Measurements from ENCODE around the gene STAT3. TPM values are rescaled to one million over a fixed set of nuclear protein-coding genes. Genes with fewer than 3 reads are reported as not detected.

The STAT3 gene
- polyA plus RNA-seq, 2 of the 4 experiments (the other 2 are of a cell fraction), result 72.8 to 97.8 TPM

GRCh38 chr17:42338427-42338985, 49.7 kb downstream of the STAT3 start:
- ATAC-seq (no peak), DNase-seq (ENCODE audit: low read depth in 1 of 2, low spot score in 1 of 2) (no peak), FAIRE-seq (no peak)
- Histone ChIP-seq H3K4me1 (peaks cover 21% of the 10 kb centered on the region), H3K9me3 (no peaks in the 10 kb centered on the region), H3K27ac (no peak overlapping the region), H3K4me2 (no peak overlapping the region), H3K4me3 (no peak overlapping the region)
- POLR2A ChIA-PET, result no interaction called here
- TF ChIP-seq CEBPB (IDR thresholded peaks at IDR 0.05) (no peak), FOSB (CRISPR knock-in tag; IDR thresholded peaks at IDR 0.05) (no peak), CTCF (IDR thresholded peaks at IDR 0.05) (no peak), CHD2 (IDR thresholded peaks at IDR 0.05; ENCODE audit: low read length, partially characterized antibody) (no peak), EP300 (IDR thresholded peaks at IDR 0.05) (no peak), HDAC2 (IDR thresholded peaks at IDR 0.05) (no peak)
- over 99% methylated on average over 4 of the region's 4 CpGs for WGBS (ENCODE audit: missing lambda C conversion rate)
- CTCF ChIA-PET, result interaction anchor here (0.7 to 3.2 kb wide), 3 partner anchors 68 to 189 kb away, joined by 3 to 19 read pairs (median 6); no protein-coding TSS in a partner anchor

GRCh38 chr17:42337442-42337841, 50.8 kb downstream of the STAT3 start:
- no peak overlapping the region for H3K4me2 ChIP-seq
- H3K9me3 ChIP-seq, result no peaks in the 10 kb centered on the region
- CTCF ChIA-PET, result interaction anchor here (3.3 to 31.0 kb wide), 2 partner anchors 12 to 63 kb away, joined by 26 to 1360 read pairs; partner anchors contain the start of gene STAT3
- H3K4me3 ChIP-seq, result no peak overlapping the region
- DNase-seq (ENCODE audit: low read depth in 1 of 2, low spot score in 1 of 2), result no peak
- H3K27ac ChIP-seq, result no peak overlapping the region
- WGBS (ENCODE audit: missing lambda C conversion rate), result 95% methylated on average over 15 of the region's 15 CpGs
- H3K4me1 ChIP-seq, result peaks cover 15% of the 10 kb centered on the region
- TF ChIP-seq USF2 (IDR thresholded peaks at IDR 0.05), result no peak
- TF ChIP-seq MAZ (IDR thresholded peaks at IDR 0.05; ENCODE audit: borderline replicate concordance, low read depth, low read length), result no peak
- no peak for TF ChIP-seq HOXB5 (CRISPR knock-in tag; IDR thresholded peaks at IDR 0.05)
- TF ChIP-seq E2F6 (IDR thresholded peaks at IDR 0.05; ENCODE audit: borderline replicate concordance, low read depth), result no peak
- TF ChIP-seq ZNF302 (CRISPR knock-in tag; IDR thresholded peaks at IDR 0.05), result no peak
- no peak for TF ChIP-seq ZSCAN20 (CRISPR knock-in tag; IDR thresholded peaks at IDR 0.05)
- no peak for FAIRE-seq
- POLR2A ChIA-PET, result no interaction called here
- ATAC-seq, result no peak

GRCh38 chr17:42334677-42335076, 53.6 kb downstream of the STAT3 start:
- FAIRE-seq (no peak), DNase-seq (ENCODE audit: low read depth in 1 of 2, low spot score in 1 of 2) (no peak)
- no peak overlapping the region for H3K27ac ChIP-seq

More at GRCh38 chr17:42334677-42335076, 53.6 kb downstream of the STAT3 start:
- Histone ChIP-seq H3K9me3 (no peaks in the 10 kb centered on the region), H3K4me3 (no peak overlapping the region), H3K4me2 (no peak overlapping the region), H3K4me1 (peaks cover 6% of the 10 kb centered on the region)
- ChIA-PET CTCF (interaction anchor here (0.7 to 31.0 kb wide), 12 partner anchors 9 to 94 kb away, joined by 3 to 1360 read pairs (median 4); partner anchors contain the start of gene STAT3), POLR2A (no interaction called here)
- 87% methylated on average over 3 of the region's 3 CpGs for whole genome bisulfite sequencing (ENCODE audit: missing lambda C conversion rate)
- peak; percentile 34 to 50; a peak in 3 of 6 replicates for ATAC-seq
- TF ChIP-seq HOXB5 (CRISPR knock-in tag; IDR thresholded peaks at IDR 0.05) (no peak), SMC3 (IDR thresholded peaks at IDR 0.05) (peak; percentile 31; the same call in 2 of the 3 replicates), CTCF (IDR thresholded peaks at IDR 0.05) (peak; percentile 32), RAD21 (conservative IDR thresholded peaks at IDR 0.05 in 1 of 2, IDR thresholded peaks at IDR 0.05 in 1 of 2) (peak; percentile 22 to 40; a peak in 3 of 5 replicates), BHLHE40 (IDR thresholded peaks at IDR 0.05; ENCODE audit: low read depth, low read length) (no peak)
